ENCODE data around the gene ZGLP1. TPM values are rescaled to one million over a fixed set of nuclear protein-coding genes. Genes with fewer than 3 reads are reported as not detected.
A peak's percentile ranks its signal among the peaks of the same experiment; 100 is the strongest.

Gene ZGLP1
- total RNA-seq, 1 experiment from 2014 or later, result 1.3 TPM

DNA sequence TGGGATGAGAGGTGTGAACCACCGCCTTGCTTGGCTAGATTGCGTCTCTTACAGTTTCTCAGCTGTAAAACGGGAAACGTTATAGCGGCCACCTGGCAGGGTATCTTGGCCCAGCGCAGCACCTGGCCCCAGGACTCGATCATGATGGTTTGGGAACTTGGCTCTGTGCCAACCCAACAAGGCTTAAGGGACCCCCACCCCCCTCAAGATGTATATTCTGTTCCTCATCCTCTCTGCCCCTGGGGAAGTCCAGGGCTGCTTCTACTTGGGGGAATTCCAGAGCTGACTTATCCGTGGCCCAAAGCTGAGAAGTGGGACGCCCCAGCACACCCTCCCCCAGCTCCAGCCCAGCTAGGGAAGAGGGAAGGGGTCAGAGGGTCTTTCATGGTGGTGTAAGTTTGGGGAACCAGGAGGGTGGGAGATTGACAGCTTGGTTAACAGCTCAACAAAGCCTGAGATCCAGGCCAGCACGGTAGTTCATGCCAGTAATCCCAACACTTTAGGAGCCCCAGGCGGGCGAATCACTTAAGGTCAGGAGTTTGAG lies 38.0 kb downstream of the ZGLP1 start:
- H3K27ac ChIP-seq (ENCODE audit: low read length), result peak overlapping the region; percentile 91
- H3K9me3 ChIP-seq (ENCODE audit: control insufficient read depth, insufficient read depth, low read depth, low read length), result no peaks in the 10 kb centered on the region
- peaks cover 4% of the 10 kb centered on the region for H3K4me1 ChIP-seq (ENCODE audit: control insufficient read depth, insufficient read depth, low read length)
- CTCF ChIA-PET, result interaction anchor here (0.7 to 1.9 kb wide), 3 partner anchors 9 to 64 kb away, joined by 3 to 6 read pairs (median 4); partner anchors contain the start of gene RAVER1
- H3K4me3 ChIP-seq (ENCODE audit: low read depth in 2 of 2, low read length in 2 of 2), result peak overlapping the region; percentile 55 to 83
- no peaks in the 10 kb centered on the region; the same call in 1 of the 2 replicates for H3K36me3 ChIP-seq (ENCODE audit: control insufficient read depth, insufficient read depth, low read length)
- intact Hi-C loops (cut with micrococcal nuclease; ENCODE audit: unreplicated experiment), result loop anchor here (5.0 kb wide), 1 partner anchor 116 kb away; no protein-coding TSS in a partner anchor
- POLR2A ChIA-PET, result interaction anchor here (0.6 to 2.1 kb wide), 6 partner anchors 15 to 411 kb away, joined by 3 to 11 read pairs (median 5); partner anchors contain the start of genes DNMT1, ICAM4, ICAM5 and RAVER1
- TSS peak; percentile 94 for BruUV-seq (replicated peaks)
- DNase-seq (ENCODE audit: low read depth, low spot score) (no peak), ATAC-seq (peak; percentile 40)
- in situ Hi-C loops (cut with HindIII; ENCODE audit: low pct_unique_long_range_greater_than_20kb, low sequenced_read_pairs), result no loop called here
- TF ChIP-seq, protein P1, sequence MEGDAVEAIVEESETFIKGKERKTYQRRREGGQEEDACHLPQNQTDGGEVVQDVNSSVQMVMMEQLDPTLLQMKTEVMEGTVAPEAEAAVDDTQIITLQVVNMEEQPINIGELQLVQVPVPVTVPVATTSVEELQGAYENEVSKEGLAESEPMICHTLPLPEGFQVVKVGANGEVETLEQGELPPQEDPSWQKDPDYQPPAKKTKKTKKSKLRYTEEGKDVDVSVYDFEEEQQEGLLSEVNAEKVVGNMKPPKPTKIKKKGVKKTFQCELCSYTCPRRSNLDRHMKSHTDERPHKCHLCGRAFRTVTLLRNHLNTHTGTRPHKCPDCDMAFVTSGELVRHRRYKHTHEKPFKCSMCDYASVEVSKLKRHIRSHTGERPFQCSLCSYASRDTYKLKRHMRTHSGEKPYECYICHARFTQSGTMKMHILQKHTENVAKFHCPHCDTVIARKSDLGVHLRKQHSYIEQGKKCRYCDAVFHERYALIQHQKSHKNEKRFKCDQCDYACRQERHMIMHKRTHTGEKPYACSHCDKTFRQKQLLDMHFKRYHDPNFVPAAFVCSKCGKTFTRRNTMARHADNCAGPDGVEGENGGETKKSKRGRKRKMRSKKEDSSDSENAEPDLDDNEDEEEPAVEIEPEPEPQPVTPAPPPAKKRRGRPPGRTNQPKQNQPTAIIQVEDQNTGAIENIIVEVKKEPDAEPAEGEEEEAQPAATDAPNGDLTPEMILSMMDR (IDR thresholded peaks at IDR 0.05), result no peak
- TF ChIP-seq POLR2AphosphoS5 (IDR thresholded peaks at IDR 0.05; ENCODE audit: low read depth, low read length) (no peak), TCF7L2 (IDR thresholded peaks at IDR 0.05; ENCODE audit: low read depth, low read length) (no peak), SIN3A (IDR thresholded peaks at IDR 0.05; ENCODE audit: borderline replicate concordance, insufficient read depth, low read depth, low read length) (no peak)
- TF ChIP-seq, protein P2, sequence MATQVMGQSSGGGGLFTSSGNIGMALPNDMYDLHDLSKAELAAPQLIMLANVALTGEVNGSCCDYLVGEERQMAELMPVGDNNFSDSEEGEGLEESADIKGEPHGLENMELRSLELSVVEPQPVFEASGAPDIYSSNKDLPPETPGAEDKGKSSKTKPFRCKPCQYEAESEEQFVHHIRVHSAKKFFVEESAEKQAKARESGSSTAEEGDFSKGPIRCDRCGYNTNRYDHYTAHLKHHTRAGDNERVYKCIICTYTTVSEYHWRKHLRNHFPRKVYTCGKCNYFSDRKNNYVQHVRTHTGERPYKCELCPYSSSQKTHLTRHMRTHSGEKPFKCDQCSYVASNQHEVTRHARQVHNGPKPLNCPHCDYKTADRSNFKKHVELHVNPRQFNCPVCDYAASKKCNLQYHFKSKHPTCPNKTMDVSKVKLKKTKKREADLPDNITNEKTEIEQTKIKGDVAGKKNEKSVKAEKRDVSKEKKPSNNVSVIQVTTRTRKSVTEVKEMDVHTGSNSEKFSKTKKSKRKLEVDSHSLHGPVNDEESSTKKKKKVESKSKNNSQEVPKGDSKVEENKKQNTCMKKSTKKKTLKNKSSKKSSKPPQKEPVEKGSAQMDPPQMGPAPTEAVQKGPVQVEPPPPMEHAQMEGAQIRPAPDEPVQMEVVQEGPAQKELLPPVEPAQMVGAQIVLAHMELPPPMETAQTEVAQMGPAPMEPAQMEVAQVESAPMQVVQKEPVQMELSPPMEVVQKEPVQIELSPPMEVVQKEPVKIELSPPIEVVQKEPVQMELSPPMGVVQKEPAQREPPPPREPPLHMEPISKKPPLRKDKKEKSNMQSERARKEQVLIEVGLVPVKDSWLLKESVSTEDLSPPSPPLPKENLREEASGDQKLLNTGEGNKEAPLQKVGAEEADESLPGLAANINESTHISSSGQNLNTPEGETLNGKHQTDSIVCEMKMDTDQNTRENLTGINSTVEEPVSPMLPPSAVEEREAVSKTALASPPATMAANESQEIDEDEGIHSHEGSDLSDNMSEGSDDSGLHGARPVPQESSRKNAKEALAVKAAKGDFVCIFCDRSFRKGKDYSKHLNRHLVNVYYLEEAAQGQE (IDR thresholded peaks at IDR 0.05; ENCODE audit: insufficient read depth in 1 of 2, low read depth in 2 of 2, low read length in 1 of 2), result no peak
- H3K27me3 ChIP-seq (ENCODE audit: control insufficient read depth, insufficient read depth, low read length), result no peaks in the 10 kb centered on the region

DNA sequence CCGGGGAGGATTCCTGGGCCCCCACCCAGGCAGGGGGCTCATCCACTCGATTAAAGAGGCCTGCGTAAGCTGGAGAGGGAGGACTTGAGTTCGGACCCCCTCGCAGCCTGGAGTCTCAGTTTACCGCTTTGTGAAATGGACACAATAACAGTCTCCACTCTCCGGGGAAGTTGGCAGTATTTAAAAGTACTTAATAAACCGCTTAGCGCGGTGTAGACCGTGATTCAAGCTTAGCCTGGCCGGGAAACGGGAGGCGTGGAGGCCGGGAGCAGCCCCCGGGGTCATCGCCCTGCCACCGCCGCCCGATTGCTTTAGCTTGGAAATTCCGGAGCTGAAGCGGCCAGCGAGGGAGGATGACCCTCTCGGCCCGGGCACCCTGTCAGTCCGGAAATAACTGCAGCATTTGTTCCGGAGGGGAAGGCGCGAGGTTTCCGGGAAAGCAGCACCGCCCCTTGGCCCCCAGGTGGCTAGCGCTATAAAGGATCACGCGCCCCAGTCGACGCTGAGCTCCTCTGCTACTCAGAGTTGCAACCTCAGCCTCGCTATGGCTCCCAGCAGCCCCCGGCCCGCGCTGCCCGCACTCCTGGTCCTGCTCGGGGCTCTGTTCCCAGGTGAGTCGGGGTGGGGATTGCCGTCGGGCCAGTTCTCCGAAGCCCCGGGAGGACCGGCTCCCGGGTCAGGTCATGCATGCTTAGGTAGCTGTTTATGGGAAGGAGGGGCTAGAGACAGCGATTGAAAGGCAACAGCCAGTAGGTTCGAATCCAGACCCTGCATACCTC lies 38.8 kb downstream of the ZGLP1 start, which contains the start of gene ICAM1:
TSS of gene ICAM1 (plus strand) at position 505 of the 779 bp plus-strand sequence. CDS start at position 545, 40 bp downstream.
- Histone ChIP-seq H3K27ac (ENCODE audit: low read length) (peak within 1 kb of the TSS; percentile 91), H3K36me3 (ENCODE audit: control insufficient read depth, insufficient read depth, low read length) (no peaks in the 10 kb centered on the region; the same call in 1 of the 2 replicates), H3K9me3 (ENCODE audit: control insufficient read depth, insufficient read depth, low read depth, low read length) (no peaks in the 10 kb centered on the region), H3K4me1 (ENCODE audit: control insufficient read depth, insufficient read depth, low read length) (peaks cover 4% of the 10 kb centered on the region), H3K4me3 (ENCODE audit: low read depth in 2 of 2, low read length in 2 of 2) (peak within 1 kb of the TSS; percentile 55 to 83), H3K27me3 (ENCODE audit: control insufficient read depth, insufficient read depth, low read length) (no peaks in the 10 kb centered on the region)
- in situ Hi-C loops (cut with HindIII; ENCODE audit: low pct_unique_long_range_greater_than_20kb, low sequenced_read_pairs), result no loop called here
- intact Hi-C loops (cut with micrococcal nuclease; ENCODE audit: unreplicated experiment), result loop anchor here (5.0 kb wide), 1 partner anchor 116 kb away; no protein-coding TSS in a partner anchor
- no TSS peak for BruUV-seq (replicated peaks)
- no peak for TF ChIP-seq TCF7L2 (IDR thresholded peaks at IDR 0.05; ENCODE audit: low read depth, low read length)
- TF ChIP-seq SIN3A (IDR thresholded peaks at IDR 0.05; ENCODE audit: borderline replicate concordance, insufficient read depth, low read depth, low read length), result 0 out of 2 replicates have a peak, but pooled peaks have one; percentile 79
- TF ChIP-seq, protein P2 (IDR thresholded peaks at IDR 0.05; ENCODE audit: insufficient read depth in 1 of 2, low read depth in 2 of 2, low read length in 1 of 2), result no peak
- TF ChIP-seq, protein P1 (IDR thresholded peaks at IDR 0.05), result no peak
- TF ChIP-seq POLR2AphosphoS5 (IDR thresholded peaks at IDR 0.05; ENCODE audit: low read depth, low read length), result peak; percentile 89
- ATAC-seq (peak; percentile 81), DNase-seq (ENCODE audit: low read depth, low spot score) (no peak)
- CTCF ChIA-PET, result interaction anchor here (0.7 to 2.6 kb wide), 5 partner anchors 10 to 118 kb away, joined by 3 to 17 read pairs (median 4); partner anchors contain the start of gene RAVER1
- POLR2A ChIA-PET, result interaction anchor here (0.5 to 2.1 kb wide), 8 partner anchors 16 to 432 kb away, joined by 3 to 11 read pairs (median 3); partner anchors contain the start of genes DNMT1, ICAM4, ICAM5 and RAVER1

Measured in Panc1 (cell line).